GM18519 (cell line): Measurements from ENCODE around the gene CACNG5.

Source experiments
- ATAC-seq: cut with Tn5 transposase; IDR thresholded peaks from one replicate; pipeline ENCODE4 v1.9.1; 2021; ENCODE audit warnings: mild to moderate bottlenecking, moderate library complexity; ENCODE audit not compliant: unreplicated experiment, low FRiP score

The CACNG5 gene

DNA sequence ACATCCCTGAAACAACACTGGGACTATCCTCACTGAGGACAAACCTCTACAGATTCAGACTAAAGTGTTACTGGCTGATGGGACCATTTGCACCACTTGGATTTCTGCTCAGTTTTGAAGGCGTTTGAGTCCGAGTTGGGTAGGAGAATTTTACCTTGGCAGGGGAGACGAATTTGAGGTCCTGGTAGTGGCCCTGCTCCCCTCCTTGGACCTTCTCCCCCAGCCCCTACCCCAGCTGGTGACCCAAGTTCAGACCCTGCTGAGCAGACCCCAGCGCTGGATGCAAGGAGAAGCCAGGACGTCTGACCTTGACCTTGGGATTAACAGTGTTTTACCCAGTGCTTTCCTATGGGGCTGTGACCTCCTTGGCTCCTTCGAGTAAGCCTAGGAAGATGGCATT is 13.6 kb downstream of the CACNG5 start:
- no peak for ATAC-seq

DNA sequence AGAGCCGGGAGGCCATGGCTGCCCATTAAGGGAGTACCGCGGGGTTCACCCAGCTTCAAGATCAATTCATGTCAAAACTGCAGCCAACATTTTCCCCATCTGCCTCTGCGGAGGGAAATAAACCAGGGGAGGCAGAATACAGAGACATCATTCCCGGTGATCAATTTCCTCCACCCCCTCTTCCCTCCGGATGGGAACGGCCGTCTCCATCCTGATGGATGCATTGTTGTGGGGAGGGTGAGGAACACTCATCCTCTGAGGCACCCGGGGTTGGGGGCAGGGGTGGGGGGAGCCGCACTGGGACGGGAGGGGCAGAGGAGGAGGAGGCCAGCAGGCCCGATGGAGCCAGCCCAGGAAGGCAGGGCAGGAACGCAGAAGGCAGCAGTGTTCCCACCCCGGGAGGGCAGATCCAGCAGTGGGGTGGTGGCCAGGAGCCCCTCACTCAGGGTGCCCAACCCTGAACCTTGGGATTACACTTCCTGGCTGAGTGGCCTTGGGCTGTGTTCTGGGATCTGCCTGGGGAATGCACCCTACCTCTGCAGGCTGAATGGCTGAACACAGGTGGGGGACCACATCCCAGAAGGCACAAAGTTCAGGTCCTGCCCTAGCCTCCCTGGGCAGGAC is 14.2 kb downstream of the CACNG5 start:
- no peak for ATAC-seq

DNA sequence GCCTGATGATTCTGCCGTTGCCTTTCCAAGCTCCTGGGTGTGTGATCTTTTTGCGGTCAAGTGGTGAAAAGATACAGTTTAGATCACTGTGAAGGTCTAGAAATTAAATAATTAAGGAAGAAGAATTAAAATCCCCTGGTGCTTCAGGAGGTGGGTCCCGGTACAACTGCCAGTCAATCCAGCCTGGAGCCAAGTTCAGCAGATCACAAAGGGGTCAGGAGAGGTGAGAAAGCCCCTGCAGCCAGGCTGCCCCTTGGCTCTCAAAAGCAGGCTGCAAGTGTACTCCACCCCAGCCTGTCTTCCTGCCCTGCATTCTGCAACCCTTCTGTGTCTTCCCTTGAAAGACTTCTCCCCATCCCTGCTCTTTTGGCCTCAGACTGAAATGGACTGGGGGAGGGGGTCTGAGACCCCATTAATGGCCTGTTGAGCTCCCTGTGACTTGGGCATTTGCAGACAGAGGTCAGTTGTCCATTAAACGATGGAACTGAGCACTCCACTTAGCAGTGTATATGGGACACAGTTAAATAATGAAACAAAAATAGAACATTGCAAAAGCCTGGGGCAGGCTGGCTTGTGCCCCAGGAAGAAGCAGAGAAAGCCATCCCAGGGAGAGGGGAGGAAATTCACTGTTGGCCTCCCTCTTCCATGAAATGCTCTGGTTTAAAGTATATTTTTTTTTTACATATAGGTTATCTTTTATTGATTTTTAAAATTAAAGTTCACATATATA is 15.1 kb downstream of the CACNG5 start:
- ATAC-seq: no peak

DNA sequence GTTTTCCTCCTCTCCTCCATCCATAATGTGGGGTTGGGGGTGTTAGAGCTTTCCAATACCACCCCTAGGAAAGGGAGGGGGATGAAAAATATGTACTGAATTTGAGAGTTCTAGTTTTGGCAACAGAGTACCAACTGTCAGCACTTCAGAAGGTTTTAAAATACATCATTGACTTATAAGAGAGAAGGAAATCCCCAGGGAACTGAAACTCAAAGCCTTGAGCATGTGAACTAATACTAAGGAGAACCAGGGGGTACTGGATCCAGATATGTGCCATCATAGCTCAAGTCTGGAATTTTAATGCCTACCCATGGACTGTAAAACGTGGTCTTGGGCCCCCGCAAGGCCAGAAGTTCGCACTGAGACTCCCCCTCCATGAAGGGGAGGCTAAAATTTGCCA is 15.8 kb downstream of the CACNG5 start:
- ATAC-seq: no peak

DNA sequence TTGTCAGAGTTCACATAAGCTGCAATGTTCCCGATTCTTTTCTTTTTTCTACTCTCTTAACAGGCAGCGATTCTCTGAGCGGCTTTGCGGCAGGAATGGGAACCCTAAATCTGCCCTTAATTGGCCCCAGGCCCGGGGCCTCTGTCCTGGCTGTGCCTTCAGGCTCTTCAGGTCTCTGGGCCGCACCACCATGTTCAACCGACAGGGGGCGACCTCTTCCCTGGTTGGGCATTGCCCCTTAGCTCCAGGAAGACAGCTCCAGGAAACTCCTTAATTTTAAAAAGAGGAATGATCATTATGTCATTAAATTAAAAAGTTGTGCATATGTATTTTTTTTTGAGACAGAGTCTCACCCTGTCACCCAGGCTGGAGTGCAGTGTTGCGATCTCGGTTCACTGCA is 20.3 kb downstream of the CACNG5 start:
- no peak for ATAC-seq

DNA sequence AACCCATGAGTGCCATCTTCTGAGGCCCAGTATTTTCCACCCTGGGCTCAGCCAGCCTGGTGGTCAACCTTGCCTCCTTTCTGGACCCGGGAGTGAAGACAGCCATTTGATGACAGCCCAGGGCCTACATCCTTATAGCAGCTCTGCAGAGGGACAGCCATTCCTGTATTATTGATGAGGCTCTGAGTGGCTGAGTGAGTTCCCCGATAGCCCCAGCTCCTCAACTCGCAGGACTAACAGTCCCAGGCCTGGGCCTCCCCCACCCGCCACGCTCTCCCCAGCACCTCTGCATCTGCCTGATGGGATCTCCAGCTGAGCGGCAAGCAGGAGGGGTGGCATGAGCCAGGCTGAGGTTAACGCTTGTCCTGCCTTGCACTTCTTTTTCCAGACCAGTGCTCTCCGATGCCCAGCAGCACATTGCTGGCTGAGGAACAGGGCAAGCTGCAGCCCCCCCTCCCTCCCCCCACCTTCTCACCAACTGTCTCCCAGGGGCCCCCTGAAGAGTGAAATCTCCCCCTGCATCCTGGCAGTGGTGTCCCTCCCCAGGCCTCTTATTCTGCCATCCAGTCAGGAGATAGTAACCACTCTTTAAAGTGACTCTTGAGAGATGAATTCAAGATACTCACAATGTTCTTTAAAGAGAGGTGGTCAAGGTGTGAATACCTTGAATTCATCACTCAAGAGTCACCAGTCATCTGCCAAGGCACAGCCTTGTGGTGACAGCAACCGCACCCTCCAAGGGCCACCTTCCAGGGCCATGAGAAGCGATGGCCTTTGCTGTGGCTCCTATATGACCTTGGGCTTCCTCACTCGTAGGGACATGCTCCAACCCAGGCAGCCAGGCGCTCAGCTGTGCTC is 23.5 kb downstream of the CACNG5 start:
- no peak for ATAC-seq

DNA sequence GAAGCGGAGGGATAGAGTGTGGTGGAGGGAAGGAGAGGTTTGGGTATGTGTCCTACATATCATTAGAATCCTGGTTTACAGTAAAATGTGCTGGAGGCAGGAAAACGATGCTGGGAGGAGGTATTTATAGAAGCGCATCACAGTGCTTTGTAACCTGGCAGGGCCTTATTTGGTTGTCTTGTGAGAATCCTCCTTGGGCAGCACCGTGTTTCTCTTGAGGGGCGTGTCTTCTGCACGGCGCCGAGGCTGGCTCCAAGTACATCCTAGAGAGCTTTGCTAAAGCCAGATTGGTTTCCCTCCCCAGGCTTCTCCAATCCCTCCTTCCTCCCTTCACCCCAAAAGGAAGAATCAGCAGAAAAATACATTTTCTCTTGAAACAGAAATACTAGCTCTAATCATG is 24.4 kb downstream of the CACNG5 start:
- no peak for ATAC-seq

DNA sequence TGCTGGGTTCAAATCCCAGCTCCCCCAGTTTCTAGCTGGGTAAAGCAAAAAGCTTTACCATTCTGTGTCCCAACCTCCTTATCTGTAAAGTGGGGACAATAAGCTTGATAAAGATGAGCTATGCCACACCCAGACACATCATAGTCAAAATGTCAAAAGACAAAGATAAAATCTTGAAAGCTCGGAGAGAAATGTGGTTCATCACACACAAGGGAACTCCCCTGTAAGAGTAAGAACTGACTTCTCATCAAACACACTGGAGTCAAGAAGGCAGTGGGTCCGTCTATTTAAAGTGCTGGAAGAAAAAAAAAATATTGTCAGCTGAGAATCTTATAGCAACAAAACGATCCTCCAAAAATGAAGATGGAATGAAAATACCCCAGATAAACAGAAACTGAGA is 25.3 kb downstream of the CACNG5 start:
- ATAC-seq: no peak

DNA sequence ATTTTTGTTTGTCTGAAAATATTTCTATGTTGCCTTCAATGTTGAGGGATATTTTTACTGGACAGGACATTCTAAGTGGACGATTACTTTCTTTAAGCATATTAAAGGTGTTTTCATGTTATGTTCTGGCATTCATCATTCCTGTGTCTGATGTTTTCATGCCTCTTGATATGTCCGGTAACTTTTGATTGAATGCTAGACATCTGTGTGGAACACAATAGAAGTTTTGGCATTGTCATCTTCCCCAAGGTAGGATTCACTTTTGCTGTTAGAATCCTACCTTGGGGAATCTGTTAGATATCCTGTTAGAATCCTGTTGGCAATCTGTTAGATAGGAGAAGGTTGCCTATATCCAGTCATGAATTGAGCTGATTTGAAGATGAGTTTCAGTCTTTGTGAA is 28.9 kb downstream of the CACNG5 start:
- ATAC-seq: no peak

DNA sequence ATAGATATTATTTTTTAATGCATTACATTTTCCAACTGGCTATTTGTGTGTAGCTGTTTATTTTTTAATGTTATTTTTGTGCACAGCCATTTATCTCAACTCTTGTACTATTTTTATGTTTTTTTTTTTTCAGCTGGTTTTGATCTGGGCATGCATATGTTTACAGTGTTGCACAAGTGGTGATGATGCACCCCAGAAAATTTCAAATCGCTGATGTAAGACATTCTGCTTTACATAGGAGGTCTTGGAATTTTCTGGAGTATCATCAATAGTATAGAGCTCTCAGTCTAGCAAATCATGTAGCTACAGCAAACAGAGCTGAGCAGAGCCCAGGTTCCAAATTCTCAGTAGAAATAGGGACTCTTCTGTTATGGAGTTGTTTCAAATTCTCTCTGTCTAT is 30.2 kb downstream of the CACNG5 start:
- no peak for ATAC-seq

DNA sequence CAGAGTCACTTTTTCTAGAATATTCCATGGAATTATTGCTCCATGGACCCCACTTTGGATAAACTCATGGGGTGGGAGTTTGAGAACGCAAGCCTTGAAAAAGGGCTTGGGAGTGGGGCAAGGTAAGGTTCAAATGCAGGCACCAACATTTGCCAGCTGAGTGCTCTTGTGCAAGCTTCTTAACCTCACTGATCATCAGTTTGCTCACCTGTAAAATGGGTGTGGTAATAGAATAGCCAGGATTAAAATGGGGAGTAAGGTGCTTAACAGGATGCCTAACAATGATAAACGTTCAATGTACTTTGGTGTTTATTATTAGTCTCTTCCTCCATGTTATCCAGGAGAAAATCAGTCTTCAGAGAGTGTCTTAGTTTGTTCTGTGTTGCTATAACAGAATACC is 39.0 kb downstream of the CACNG5 start:
- no peak for ATAC-seq

DNA sequence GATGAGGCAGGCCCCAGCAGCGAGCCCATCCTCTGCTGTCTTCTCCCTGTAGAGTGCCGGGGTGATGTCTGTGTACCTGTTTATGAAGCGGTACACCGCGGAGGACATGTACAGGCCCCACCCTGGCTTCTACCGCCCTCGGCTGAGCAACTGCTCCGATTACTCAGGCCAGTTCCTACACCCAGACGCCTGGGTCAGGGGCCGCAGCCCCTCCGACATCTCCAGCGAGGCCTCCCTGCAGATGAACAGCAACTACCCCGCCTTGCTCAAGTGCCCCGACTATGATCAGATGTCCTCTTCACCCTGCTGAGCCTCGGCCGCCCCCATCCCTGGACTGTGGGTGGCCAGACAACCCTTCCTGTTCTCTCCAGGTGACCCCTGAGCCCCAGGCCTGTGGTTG is 50.0 kb downstream of the CACNG5 start:
- ATAC-seq: no peak

DNA sequence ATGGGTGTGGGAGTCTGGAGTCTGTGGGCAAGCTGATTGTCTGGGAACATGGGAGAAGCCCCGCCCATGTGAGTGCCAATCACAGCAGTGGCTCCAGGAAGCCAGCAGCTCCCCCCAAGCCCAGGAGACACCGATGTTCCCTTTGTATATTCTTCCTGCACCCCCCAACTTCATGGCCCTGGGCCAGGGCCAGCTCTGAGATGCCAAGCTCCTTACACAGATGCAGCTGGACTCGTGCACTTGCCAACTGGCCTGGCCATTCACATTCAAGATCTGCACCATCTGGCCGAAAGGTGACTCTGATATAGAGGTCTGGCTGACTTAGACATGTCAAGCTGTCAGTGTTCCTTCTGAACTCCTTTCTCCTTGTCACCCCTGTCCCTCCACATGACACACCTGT is 50.5 kb downstream of the CACNG5 start:
- ATAC-seq: no peak

DNA sequence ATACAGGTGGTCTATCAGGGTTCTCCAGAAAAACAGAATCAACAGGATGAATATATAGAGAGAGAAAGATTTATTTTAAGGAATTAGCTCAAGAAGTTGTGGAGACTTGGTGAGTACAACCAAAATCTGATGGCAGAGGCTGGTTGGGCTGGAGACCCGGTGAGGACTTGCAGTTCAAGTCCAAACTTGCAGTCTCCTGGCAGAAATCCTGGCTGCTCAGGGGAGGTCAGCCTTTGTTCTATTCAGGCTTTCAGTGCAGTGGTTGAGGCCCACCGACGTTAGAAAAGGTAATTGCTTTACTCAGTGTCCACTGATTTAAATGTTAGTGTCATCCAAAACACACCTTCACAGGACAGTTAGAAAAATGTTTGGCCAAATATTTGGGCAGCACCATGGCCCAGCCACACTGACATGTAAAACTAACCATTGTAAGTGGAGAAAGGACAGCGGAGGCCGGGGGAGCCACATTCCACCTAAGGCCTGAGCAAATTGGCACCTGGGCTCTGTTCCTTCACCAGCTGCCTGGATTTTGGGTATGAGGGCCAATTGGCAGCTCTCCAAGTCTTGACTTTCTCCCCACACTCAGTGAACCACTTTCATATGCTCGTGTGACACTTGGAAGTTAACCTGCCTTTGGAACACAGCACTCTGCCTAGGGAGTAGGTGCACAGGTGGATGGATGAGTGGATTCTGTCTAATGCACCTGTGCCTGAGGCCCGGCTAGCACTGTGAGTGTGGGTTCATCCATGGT is 54.7 kb downstream of the CACNG5 start:
- ATAC-seq: no peak

DNA sequence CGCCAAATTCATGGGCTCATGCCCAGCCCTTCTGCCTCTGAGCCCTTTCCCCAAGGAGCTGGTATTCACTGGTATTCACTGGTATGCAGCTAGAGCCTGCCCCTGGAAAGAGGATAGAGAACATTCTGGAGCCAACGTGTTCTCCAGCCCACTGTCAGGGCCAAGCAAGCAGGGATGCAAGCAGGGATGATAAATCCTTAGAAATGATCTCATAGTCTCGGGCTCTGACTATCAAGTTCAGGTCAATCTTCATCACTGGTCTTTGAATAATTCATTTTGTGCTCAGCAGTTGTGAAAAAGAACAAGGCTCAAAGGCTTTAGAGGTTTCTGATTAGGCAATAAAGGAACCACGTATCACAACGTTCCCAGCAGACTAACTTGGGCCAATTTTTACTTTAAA is 57.3 kb downstream of the CACNG5 start:
- ATAC-seq: no peak

DNA sequence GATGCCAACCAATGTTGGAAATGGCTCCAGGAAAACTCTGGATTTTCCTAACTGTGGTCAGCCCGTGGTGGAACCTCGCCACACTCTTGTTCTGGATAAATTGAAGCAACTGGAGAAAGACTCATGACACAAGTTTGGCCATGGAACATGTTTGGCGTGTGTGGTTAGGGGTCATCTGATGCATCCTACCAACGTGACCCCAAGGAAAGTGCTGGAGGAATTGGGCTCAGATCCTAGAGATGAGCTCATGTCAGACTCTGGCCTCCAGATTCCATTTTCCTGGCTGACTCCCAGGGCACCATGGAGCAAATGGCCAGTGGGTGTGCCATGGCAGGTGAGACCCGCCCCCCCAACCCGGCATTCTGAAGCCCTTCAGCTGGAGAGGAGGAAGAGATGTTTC is 58.5 kb downstream of the CACNG5 start:
- no peak for ATAC-seq

DNA sequence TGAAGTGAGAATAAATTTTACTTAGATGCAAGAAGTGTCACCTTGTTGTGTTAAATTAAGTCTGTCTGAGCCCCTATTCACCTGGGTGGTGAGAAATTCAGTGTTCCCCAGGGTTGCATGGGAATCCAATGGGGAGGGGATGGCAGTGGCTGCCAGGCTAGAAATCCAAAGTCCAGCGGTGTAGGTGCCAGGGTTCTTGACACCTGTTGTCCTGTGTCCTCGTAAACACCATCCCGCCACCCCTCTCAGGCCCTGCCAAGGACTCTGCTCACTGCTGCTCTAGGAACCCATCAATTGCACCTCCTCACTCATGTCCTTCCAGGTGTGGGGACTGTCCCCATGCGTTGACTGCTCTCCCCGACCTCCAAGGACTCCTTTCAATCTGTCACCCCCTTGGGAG is 58.9 kb downstream of the CACNG5 start:
- no peak for ATAC-seq

DNA sequence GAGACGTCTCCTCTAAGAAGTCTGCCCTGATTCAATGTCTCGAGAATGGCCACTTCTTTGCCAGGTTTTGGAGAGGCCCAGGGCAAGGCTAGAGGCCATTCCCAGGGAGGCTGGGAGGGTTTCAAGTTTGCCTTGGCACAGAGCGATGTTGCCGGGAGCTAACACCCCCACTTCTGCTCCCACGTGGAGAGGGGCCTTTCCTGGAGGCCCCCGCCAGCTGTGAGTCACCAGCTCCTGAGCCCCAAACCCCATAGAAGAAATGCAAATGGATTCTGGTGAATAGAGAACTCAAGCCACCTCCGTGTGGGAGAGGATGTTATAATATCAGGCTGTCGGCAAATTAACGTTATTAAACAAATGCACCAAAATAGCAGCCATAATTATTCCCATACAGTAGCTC is 62.2 kb downstream of the CACNG5 start:
- no peak for ATAC-seq

DNA sequence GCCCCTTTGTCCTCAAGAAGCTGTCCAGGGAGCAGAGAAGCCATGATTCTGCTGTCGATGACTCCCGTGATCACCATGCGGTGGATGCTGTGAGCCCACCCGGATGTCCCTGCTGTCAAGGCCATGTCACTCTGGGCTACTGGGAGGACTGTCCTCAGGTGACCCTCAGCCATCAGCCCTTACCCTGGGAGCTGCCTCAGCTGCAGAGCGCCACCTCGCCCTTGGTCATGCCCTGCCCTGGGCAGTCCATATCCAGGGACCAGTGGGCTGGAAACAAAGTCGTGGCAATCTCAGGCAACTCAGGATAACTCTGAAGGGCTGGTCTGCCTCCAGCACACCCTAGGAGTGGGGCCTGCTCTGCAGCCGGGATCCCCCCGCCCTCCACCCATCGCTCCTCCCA is 63.6 kb downstream of the CACNG5 start:
- no peak for ATAC-seq

DNA sequence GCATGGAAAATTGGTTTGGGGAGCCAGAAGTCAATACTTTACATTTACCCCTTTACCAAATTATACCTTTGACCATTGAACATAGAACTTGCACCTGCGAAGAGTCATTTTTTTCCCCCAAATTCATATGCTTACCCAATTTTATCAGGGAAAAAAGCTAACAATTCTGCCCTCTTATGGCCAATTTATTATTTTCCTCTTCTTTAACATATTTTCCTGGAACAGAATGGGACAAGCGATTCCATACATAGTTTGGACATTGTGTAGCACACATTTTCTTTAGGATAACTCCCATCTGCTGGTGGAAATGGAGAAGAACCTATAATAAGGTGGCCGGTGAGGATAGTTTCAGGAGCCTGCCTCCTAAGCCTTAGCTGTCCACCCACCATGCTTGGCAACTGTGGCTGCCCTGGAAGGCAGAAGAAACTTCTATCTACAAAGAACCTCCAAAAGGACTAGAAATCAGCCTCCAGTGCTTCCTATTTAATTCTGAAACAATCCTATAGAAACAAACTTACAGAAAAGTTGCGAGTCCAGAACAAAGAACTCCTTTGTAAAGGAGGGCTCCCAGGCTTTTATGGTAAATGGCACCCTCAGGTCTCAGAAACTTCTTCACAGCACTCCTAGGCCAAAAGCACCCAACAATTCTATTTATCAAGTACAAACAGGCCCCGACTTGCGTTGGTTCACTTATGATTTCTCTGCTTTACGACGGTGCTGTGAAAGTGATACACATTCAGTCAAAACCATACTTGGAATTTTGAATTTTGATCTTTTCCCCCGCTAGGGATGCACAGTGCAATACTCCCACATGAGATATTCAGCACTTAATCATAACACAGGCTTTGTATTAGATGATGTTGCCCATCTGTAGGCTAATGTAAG is 65.5 kb downstream of the CACNG5 start:
- no peak for ATAC-seq
